GM19328 (cell line): Measurements from ENCODE around the gene CABCOCO1.

Experiments
- ATAC-seq: cut with Tn5 transposase; IDR thresholded peaks from one replicate; pipeline ENCODE4 v1.9.1; 2021; ENCODE audit warnings: mild to moderate bottlenecking, moderate library complexity; ENCODE audit not compliant: unreplicated experiment

The CABCOCO1 gene

GRCh38 chr10:61752111-61753011, 89.6 kb downstream of the CABCOCO1 start:
- no peak for ATAC-seq

DNA sequence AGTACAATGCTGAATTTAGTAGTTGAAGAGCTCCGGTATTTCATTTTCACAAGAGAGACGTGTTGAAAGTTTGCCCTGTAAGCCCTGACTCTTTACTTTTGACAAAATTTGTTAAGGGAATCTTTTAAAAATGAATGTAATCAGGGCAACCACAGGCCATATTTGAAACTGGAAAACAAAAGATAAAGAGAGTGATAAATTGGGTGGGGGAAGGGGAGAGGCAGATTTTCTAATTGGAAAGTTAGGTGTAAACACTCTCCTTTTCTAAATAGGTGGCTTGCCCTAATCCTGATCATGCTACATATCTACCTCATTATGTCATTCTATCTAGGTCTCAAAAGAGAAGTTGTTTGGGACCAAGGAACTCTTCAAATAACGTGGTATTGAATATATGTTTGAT, 90.7 kb downstream of the CABCOCO1 start:
- no peak for ATAC-seq

DNA sequence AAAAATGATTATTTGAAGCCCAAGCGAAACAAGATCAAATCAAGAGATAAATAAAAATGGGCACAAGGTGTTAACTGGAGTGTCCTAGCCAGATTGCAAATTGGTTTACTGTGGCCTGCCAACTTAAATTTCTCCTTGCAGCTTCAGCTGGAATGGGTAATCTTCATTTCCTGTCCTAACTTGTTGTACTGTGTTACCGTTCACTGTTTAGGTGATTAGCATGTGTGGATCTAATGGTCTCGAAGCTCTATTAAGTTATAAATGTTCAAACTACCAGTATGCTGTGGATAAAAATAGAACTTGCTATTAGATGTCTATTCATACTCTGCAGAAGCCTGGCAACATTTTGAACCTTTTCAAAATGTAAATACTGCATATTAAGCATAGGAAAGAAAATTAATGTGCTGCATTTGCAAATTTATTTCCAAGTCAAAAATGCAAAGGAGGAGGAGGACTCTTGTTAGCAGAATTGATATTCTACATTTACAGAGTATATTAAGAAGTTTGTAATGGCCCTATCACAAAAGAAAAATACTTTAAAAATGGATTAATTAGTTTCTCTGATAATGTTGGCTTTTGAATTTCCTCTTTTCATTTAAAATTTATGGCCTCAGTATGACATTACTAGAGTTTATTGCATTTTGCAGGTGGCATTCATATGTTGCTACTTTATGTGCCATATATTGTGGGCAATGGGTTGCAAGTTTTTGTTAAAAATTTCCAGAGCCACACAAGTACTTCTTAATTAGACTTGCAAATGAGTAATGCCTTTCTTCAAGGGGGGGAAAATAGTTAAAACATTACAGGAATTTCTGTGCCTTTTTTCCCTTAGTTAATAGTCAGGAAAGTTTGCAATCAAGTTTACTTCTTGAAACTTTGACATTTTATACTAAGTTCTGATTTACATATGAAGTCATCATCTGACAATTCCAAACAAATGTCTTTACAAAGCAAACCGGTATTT, 92.1 kb downstream of the CABCOCO1 start:
- no peak for ATAC-seq

DNA sequence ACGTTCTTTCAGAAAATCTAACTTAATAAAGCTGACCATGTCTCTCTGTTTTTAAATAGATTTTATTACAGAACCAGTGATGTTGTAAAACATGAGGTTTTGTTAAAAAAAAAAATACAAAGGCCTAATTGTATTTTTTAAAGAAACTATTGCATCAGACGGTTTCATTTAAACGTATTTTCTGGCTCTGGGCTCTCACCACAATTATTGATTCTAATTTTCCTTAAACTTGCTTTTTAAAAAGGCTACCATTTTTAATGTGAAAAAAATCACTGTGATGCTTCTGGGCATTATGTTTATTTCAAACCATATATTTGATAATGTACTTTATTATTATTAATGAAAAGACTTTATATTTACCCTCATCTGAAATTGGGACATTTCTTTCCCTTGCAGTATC, 94.3 kb downstream of the CABCOCO1 start:
- no peak for ATAC-seq

GRCh38 chr10:61757525-61758397, 95.0 kb downstream of the CABCOCO1 start:
- ATAC-seq: no peak

DNA sequence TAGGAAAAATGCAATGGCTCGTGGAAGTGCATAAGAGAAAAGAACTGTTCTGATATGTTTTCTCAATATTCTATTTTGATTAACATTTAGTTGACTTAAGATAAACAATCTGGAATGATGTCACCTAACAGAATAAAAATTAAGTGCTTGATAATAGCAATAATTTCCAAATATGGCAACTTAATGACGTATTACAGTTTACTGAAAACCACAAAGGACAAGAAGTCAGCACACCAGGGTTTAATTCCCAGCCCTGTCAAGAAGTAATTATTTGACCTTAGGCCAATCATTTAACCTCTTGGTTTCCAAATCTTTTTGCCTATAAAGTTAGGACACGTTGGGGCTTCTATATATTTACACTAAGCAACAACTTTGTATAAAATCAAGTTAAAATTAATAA, 95.7 kb downstream of the CABCOCO1 start:
- no peak for ATAC-seq

DNA sequence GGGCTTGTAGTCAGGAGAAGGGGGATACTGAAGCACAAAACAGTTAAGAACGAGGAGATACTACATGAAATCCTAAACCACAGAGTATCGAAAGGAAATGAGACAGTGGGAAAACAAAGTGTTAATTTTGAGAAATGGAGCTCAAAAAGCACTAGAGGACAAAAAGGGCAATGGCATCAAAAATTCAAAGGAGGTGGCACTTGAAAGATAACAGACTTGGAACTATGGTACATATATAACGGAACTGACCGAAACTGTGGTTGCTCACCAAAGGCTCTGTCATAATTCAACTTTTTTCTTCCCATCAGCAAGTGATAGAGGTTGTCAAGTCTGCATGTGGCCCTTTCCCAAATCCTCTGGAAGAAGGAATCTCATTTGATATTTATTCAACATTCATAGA, 97.0 kb downstream of the CABCOCO1 start:
- ATAC-seq: no peak

DNA sequence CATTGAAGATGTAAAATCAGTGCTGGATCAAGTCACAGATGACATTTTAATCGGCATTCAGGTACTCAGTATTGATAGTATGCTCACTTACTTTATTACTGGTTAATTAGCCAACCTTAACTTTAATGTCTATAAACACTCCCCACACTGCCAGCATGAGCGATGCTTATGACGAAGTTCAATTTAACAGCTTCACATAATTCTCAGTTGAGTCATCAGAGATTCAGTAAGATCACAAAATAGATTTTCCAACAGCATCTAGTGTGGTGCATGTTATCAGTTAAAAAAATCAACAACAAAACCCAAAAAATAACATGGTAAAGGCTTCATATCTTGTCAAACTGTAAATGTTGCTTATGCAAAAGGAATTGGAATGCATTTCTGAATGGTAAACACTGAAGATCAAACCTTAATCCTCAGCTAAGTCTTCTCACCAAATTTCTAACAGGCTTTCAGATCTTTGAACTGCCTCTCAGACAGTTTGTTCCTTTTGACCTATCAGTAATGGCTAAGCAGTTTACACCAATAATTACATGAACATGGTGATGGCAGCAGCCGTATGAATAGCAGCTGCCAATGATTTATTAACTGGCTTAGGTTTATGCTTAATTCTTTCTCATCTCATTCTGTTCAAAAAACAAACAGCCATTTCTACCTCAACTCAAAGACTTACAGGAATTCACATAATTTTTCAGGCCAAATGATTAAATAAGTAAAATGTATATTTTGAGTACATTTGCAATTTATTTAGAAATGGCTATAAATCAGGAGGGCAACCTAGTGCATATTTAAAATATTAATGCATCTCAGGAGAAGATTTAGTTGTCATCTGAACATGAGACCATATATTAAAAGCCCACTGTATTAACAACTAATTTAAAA, 98.5 kb downstream of the CABCOCO1 start:
- ATAC-seq: no peak

DNA sequence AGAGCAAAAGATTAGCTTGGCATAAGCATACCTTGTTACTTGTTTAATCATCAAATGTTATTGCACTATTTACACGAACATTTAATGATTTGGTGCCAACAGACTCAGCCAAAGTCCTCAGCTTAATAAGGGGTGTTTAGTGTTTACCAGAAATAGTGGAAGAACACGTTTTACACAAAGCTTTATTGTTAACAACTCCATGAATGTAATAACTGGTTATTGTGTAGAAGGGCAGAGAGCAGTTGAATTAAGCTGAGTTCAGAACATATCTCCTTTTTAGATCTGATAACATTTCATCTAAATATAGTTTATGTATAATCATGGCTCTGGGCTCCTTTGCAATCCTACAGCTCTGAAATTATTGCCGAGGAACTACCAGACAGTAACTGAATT, 99.1 kb downstream of the CABCOCO1 start:
- no peak for ATAC-seq

DNA sequence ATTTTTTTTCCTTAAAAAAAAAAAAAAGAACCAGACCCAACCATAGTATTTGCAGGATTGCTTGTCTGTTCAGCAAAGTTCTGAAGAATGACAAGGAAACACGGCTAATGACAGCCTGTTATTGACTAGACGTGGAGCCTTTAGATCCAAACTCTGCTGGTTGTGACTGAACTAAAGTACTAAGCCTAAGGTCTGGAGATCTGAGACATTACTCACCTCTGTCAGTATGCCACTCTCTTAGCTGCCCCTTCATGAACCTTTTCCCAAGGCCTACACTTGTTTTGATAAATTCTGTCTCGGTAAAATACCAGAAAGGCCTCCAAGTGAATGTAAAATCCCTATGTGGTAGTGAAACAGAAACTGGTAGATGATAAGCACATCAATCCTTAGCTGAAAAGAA, 101.0 kb downstream of the CABCOCO1 start:
- no peak for ATAC-seq

DNA sequence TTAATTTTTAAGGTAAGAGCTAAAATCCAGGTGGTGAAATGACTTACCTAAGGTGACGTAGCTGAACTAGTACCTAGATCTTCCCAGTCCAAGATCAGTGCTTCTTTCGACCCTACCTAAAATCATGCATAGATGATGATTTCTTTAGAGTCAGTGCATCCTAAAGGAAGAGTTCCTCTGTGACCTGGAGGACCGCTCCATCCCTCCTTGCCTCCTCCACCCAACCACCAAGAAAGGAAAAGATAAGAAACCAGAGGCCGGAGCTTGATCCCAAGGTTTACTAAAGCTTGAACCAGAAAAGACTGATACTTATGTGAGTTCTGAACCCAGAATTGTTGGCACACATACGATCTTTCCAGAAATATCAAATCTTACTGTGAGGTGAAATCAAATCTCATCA, 101.8 kb downstream of the CABCOCO1 start:
- ATAC-seq: no peak

- no peak for ATAC-seq
These were observed 102.7 kb downstream of the CABCOCO1 start for GRCh38 chr10:61765176-61766087.

GRCh38 chr10:61766927-61767326, 104.2 kb downstream of the CABCOCO1 start:
- no peak for ATAC-seq

DNA sequence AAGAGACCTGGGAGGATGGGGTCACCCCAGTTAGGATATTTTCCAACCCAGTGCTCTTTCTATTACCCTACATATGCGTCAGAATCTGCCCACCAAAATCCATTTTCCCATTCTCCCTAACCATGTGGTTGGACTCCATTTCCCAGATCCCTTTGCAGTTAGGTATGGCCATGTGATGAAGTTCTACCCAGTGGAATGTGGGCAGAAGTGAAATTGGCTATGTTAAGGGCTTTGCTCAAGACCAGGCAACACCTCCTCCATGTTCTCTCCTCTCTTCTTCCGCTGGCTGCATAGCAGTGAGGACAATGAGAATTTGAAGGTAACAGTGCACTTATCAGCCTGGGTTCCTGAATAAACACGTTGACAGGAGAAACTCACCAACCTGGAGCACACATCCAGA, 111.3 kb downstream of the CABCOCO1 start:
- no peak for ATAC-seq

- no peak for ATAC-seq
These were observed 112.4 kb downstream of the CABCOCO1 start for GRCh38 chr10:61775111-61775510.

DNA sequence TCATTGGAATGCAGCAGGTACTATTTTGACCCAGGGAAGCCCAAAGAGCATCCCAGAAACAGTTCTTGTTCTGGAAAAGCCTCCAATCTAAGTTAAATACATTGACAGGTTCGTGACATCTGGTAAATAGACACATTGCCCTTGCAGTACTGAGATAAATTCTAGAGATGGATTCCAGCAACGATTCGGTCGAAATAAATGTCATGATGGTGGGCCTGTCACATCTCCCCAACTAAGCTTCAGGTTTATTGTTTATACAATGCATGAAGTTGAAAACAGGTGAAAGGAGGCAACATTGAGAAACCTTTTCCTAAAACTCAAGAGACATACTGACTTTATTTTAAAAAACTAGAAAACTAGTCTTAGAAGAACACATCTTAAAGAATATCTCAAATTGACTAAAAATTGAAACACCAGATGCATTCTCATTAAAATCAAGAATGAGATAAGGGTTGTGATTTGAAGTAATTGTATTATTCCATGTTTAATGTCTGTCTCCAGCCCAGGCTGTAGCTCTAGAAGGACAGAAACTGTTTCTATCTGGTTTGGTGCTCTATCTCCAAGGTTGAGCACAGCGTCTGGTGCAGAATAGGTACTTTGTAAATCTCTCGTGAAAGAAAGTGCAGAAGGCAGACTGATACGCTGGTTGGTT, 114.0 kb downstream of the CABCOCO1 start:
- no peak for ATAC-seq

GRCh38 chr10:61778137-61778536, 115.4 kb downstream of the CABCOCO1 start:
- no peak for ATAC-seq

DNA sequence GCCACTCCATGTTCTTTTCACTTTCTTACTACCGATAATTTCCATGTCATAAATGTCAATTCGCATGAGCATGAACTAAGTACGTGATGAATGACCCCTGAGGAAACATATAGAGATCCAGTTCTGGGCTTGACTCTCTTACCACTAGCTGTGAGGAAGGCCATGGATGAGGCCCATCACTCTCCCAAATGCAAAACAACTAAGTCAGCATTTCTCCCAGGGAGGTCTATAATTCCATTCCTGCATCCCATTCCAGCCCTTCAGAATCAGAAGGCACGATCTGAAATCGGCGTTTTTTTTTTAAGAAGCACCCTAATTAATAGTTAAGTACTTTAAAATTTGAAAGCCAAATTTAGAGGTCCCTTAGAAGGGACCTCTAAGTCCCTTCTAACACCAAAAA, 116.5 kb downstream of the CABCOCO1 start:
- no peak for ATAC-seq
